Measurements from ENCODE around the gene CABLES2.
A peak's percentile ranks its signal among the peaks of the same experiment; 100 is the strongest.

CABLES2 gene, protein sequence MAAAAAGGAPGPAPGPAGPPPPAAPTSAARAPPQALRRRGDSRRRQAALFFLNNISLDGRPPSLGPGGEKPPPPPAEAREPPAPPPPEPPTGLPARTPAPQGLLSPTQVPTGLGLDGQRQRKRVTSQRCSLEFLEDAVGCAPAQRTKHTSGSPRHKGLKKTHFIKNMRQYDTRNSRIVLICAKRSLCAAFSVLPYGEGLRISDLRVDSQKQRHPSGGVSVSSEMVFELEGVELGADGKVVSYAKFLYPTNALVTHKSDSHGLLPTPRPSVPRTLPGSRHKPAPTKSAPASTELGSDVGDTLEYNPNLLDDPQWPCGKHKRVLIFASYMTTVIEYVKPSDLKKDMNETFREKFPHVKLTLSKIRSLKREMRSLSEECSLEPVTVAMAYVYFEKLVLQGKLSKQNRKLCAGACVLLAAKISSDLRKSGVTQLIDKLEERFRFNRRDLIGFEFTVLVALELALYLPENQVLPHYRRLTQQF

GRCh38 chr20:62407221-62407992 is at the start of gene CABLES2:
Gene CABLES2, minus strand, starts transcription at chr20:62407285. Its CDS starts 9 bp downstream, at chr20:62407276.
- peak; percentile 99 for DNase-seq (ENCODE audit: low spot score)

DNA sequence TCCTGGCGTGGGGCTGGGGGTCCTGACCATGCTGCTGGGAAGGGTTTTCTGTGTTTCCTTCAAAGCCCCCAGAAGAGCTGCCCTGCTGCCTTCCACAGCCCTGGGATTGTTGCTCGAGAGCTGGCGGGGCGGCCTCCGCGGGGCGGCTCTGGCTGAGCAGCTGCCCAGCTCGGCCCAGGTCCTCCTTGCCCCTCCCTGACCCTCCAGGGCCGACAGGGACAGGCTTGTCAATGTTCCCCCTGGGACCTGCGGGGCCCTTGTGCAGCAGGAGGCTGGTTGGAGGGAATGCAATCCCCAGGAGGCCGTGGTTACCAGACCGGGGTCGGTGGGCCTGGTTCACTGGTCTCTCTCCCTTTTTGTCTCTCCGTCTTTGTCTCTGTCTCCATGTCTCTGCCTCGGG is 48.8 kb upstream of the CABLES2 start:
- DNase-seq (ENCODE audit: low spot score): no peak

DNA sequence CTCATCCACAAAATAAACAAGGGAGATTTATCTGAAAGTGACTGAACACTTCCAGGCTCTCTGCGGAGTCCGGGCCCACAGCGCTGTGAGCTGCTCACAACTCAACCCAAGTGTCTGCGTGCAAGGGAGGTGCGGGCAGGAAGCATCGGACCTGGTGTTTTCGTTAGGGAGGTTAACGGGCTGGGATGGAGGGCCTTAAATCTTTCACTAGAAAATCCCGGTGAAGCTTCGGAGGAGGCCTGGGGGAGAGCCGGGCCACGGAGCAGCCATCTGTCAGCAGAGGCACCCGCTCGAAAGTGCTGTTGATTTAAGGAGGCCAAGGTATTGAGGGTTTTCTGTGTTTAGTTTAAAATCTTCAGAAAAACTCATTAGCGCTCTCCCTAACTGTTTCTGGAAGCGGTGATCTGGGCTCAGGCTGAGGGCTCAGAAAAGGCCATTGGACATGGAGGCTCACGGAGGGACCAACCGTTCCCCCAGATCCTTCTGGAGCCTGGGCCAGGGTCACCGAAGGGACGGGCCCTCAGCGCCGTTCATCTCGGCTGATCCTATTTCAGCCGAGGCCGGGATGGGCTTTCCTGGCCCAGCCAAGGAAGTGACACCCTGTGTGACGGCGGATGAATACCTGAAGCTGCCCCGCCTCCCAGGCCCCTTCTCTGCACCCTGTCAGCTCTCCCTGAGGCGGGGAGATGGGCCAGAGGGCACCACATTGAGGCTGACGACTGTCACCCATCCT is 48.0 kb upstream of the CABLES2 start:
- no peak for DNase-seq (ENCODE audit: low spot score)

GRCh38 chr20:62453186-62453808 is 46.2 kb upstream of the CABLES2 start:
- no peak for DNase-seq (ENCODE audit: low spot score)

DNA sequence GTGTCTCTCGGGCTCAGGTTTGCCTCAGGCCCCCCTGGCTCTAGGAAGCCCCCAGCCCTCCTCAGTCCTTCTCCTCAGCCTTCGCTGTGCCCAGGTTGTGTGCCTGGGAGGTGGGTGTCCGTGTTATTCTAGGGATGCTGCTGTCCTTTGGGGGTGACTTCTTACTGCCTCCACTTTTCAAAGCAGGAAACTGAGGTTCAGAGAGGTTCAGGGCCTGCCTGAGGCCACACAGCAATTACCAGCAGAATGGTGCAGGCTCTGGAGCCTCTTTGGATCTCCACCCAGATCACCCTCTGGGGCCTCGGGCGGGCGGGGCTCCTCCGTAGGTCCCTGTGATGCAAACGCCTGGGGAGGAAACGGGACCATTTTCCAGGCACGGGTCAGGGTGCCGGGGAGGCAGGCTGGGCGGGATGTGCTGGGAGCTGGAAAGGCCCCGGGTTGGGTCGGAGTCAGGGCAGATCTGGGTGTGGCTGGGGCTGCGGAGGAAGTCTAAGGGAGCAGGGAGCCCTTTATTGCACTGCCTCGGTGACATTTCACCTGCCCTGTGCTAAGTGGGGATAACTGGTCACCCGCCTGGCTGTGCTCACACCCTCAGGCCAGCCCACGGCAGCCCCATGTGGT is 45.5 kb upstream of the CABLES2 start:
- no peak for DNase-seq (ENCODE audit: low spot score)

DNA sequence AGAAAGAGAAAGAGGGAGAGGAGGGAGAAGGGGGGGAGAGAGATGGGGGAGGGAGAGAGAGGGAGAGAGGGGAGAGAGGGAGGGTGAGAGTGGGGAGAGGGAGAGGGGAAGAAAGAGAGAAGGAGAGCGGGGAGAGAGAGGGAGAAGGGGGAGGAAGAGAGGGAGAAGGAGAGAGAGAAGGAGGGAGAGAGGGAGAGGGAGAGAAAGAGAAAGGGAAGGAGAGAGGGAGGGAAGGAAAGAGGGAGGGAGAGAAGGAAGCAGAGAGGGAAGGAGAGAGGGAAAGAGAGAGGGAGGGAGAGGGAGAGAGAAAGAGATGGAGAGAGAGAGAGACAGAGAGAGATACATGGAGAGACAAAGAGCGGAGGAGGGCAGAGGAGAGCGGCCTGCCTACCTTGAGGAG is 44.9 kb upstream of the CABLES2 start:
- no peak for DNase-seq (ENCODE audit: low spot score)

DNA sequence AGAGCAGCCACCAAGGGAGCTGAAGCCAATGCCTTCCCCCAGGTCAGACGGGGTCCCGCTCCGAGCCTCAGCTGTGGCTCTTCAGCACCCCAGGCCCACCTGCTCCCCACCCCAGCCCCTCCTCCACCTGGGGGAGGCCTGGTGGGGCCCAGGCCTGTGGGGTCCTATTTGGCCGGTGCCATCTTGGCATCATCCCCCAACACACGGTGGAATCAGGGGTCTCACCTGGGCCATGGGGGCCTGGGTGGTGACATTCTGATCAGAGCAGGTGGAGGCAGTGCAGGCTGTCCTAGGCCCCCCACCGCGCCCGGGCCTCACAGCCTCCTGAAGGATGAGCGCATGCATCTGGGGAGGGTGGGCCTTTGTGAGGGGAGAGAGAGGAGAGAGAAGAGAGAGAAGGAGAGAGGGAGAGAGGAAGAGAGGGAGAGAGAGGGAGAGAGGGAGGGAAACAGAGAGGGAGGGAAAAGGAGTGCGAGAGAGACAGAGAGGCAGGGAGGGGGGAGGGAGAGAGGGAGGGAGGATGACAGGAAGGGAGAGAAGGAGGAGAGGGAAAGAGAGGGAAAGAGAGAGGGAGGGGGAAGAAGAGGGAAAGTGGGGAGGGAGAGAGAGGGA is 44.2 kb upstream of the CABLES2 start:
- DNase-seq (ENCODE audit: low spot score): no peak

DNA sequence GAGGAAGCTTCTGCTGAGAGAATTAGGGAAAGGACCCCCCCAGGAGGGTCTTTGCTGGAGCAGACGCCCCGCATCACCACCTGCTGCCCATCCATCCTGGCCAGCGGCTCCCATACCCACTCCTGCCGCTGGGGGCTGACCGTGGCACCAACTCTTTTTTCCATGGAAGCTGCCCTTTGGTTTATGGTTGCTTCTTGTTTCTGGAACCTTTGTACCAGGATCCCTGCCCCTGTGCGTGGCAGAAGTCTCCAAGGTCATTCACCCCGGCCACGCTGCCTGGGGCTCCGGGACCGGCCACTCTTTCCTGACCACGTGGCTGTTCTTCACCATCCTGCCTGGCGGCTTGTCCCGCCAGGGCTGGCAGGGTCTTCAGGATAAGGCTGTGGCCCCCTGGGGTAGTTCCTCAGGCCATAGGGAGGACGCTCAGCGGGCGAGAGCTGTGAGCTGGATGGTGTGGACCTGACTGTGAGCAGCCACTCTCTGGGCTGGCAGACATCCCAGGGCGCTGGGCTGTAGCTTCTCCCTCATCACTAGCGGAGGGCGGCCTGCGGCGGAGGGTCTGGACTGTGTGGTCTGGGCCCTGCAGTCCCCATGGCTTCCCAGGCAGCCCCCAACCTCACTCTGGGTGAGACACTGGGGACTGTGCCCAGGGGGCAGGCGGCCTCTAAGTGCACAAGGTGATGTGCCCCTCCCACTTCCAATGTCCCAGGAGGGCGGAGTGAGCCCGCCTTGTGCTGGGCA is 43.0 kb upstream of the CABLES2 start:
- DNase-seq (ENCODE audit: low spot score): peak; percentile 62

DNA sequence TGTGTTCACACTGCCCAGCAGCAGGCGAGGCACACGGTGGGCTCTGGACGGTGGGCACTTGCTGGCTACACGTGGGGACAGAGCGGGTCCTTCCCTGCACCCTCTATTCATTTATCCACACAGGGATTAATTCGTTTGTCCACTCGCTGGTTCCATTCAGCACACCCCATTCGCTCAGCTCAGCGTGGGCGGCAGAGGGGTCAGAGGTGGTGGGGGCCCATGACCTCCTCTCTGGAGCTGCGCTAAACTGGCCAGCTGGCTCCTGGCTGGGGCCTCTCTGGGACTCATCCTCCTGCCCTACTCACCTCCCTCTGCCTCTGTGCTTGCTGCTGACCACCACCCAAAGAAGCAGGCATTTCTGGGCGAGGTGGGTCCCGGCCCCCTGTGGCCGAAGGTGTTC is 41.7 kb upstream of the CABLES2 start:
- no peak for DNase-seq (ENCODE audit: low spot score)

DNA sequence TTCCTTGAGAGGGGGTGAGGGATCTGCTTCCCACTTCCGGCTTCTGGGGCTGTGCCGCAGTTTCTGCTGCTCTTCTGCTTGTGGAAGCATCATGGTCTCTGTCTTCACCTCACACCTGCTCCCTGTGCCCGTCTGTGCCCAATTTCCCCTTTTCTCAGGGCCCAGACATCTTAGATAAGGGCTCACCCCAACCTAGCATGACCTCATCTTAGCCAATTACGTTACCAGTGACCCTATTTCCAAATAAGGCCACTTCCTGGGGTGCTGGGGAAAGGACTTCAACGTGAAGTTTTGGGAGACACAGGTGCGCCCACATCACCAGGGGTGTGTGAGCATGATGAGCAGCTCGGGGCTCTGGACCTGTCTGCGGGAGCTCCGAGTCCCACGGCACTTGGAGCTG is 41.0 kb upstream of the CABLES2 start:
- no peak for DNase-seq (ENCODE audit: low spot score)

DNA sequence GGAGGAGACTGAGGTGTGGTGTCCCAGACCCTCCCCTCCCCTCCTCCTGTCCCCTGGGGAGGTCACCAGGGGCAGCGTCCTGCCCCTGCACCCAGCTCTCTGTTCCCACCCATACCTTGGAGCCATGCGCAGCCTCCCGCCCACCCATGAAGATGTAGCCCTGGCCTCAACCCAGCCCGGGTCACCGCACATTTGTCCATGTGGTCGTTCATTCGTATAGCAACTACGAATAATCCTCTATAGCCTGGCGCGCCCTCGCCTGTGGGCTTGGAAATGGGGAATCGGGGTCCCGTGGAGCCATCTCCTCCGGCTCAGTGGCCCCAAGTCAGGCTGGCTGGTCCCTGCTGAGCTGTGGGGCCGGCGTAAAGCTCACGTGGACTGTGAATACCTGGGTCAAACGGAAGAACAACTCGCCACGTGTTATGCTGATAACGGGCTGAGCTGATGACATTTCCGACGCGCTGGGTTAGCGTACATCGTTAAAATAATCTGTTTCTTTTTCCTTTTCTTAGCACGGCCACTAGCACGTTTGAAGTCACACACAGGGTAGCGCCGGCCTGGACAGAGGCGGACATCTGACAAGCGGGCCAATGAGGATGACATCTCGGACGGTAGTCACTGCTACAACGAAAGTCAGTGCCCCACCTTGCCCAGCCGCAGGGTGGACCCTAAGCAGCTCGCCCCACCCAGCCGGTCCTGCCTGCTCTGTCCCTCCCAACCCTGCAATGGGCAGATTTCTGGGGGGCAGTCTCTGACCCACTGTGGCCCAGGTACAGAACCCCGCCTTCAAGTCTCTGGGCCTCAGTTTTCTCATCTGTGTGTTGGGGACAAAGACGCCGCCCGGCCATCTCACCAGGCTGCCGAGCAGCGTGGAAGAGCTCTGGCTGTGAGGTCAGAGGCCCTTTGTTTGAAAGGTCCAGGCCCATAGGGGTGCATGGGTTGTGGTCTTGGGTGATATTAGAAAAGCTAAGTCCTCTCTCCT is 40.1 kb upstream of the CABLES2 start:
- DNase-seq (ENCODE audit: low spot score): no peak

DNA sequence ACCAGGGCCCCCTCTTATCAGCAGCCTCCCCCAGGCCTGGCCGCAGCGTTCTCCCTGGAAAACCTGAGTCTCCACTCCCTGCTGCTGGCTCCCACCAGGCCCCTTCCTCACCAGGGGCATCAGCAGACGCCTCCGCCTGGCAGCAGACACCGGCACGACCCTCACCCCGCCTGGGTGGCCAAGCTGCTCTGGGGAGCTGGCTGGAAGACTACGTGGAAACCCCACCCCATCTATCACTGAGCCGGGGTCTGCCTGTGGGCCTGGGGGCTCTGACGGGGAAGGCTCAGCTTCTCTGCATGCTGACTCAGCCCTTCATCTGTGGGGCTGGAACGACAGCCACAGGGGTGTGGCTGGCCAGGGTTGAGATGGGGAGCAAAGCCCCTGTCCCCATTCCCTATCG is 39.4 kb upstream of the CABLES2 start:
- DNase-seq (ENCODE audit: low spot score): no peak

DNA sequence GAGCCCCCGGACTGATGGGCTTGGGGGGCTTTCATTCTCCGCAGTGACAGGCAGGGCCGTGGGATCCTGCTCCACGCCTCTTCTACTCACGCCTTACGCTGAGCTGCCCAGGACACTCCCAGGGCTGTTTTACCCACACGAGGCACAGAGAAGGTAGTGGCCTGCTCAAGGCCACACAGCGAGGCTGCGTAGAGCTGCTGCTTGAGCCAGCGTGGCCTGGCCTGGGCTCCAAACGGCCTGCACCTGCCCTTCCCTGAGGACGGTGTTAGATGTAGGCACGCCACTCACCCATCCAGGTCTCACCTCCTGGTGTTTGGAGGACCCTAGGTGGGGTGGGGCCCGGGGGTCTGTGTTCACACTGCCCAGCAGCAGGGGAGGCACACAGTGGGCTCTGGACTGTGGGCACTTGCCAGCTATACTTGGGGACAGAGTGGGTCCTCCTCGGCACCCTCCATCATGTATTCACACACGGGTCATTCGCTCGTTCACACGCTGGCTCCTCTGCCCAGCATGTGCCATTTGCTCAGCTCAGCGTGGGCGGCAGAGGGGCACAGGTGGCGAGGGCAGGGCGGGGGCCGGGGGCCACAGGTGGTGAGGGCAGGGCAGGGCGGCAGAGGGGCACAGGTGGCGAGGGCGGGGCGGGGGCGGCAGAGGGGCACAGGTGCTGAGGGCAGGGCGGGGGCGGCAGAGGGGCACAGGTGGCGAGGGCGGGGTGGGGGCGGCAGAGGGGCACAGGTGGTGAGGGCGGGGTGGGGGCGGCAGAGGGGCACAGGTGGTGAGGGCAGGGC is 38.7 kb upstream of the CABLES2 start:
- DNase-seq (ENCODE audit: low spot score): no peak

GRCh38 chr20:62444286-62444685 is 37.2 kb upstream of the CABLES2 start:
- no peak for DNase-seq (ENCODE audit: low spot score)

DNA sequence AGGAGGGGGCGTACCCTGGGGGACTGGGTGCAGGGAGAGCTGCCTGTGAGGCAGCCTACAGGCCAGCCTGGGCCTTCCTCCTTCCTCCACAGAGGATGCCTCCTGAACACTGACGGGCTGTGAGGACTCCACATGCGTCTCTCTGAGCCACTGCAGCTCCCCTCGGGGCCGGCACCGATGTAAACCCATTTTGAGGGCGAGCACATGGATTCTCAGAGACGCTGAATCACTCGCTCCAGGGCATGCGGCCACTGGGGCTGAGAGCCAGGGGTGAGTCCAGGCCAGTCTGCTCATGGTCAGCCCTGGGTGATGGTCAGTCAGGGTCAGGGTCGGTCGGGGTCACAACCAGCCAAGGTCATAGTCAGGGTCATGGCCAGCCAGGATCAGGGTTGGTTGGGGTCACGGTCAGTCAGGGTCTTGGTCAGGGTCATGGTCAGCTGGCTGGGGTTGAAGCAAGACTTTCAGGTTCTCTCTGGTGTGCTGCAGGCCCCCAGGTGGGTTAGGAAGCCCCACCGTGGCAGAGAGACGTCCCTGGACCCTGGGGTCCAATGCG is 35.0 kb upstream of the CABLES2 start:
- no peak for DNase-seq (ENCODE audit: low spot score)

DNA sequence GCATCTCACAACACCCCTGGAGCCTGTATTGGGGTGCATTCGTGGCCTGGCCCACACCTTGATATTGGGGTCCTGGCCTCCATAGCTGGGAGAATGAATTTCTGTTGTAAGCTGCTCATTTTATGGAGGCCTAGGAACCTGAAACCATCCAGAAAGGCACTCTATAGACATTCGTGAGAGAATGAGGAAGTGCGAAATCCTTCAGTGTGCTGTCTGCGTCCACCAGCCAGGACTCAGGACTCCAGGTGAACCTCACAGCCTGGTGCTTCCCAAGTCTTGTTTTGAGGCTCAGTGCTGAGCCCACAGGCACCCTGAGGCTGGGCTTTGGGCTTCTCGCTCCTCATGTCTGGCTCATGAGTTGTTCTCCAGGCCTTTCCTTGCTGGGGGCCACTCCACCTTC is 32.1 kb upstream of the CABLES2 start:
- no peak for DNase-seq (ENCODE audit: low spot score)

GRCh38 chr20:62437927-62438326 is 30.8 kb upstream of the CABLES2 start:
- no peak for DNase-seq (ENCODE audit: low spot score)

GRCh38 chr20:62437496-62437895 is 30.4 kb upstream of the CABLES2 start:
- DNase-seq (ENCODE audit: low spot score): no peak

All from HuH-7 (cell line).